HepG2 (cell line): Measurements from ENCODE around the gene LEFTY2. TPM values are rescaled to one million over a fixed set of nuclear protein-coding genes. Genes with fewer than 3 reads are reported as not detected.
A peak's percentile ranks its signal among the peaks of the same experiment; 100 is the strongest.

Experiments used
- EEA1 ChIP-seq: sonication (generic); formaldehyde crosslinking; IDR thresholded peaks from 2 replicates; pipeline ENCODE4 v1.5.1; 2020; ENCODE audit warnings: mild to moderate bottlenecking, missing genetic modification reagents, borderline replicate concordance
- SNAI1 ChIP-seq: sonication (generic); formaldehyde crosslinking; IDR thresholded peaks from 2 replicates; pipeline ENCODE4 v1.5.0; 2020; ENCODE audit warnings: mild to moderate bottlenecking, missing genetic modification reagents, borderline replicate concordance
- SUZ12 ChIP-seq: fragments of 150-350 bp; IDR thresholded peaks from 2 replicates; pipeline ENCODE4 v1.6.1; 2014; ENCODE audit warnings: low read depth, low read length
- TEAD3 ChIP-seq: optimal IDR thresholded peaks from 2 replicates; pipeline ENCODE3; 2016; ENCODE audit warnings: borderline replicate concordance
- TP53 ChIP-seq: sonication (generic); formaldehyde crosslinking; conservative IDR thresholded peaks from 2 replicates; pipeline ENCODE4 v1.4.0; 2020; ENCODE audit warnings: missing genetic modification reagents
- ZBTB38 ChIP-seq: sonication (generic); formaldehyde crosslinking; IDR thresholded peaks from 2 replicates; pipeline ENCODE4 v1.5.1; 2020; ENCODE audit warnings: mild to moderate bottlenecking, missing genetic modification reagents
- ZC3H4 ChIP-seq: sonication (generic); formaldehyde crosslinking; IDR thresholded peaks from 2 replicates; pipeline ENCODE4 v1.4.0; 2020; ENCODE audit warnings: missing genetic modification reagents, borderline replicate concordance
- ZNF138 ChIP-seq: sonication (generic); formaldehyde crosslinking; IDR thresholded peaks from 2 replicates; pipeline ENCODE4 v1.5.0; 2020; ENCODE audit warnings: mild to moderate bottlenecking, low read depth, missing genetic modification reagents
- ZNF264 ChIP-seq: sonication (generic); formaldehyde crosslinking; IDR thresholded peaks from 2 replicates; pipeline ENCODE4 v1.4.0; 2020; ENCODE audit warnings: missing genetic modification reagents
- ZNF329 ChIP-seq: sonication (generic); formaldehyde crosslinking; IDR thresholded peaks from 2 replicates; pipeline ENCODE4 v1.9.0; 2021; ENCODE audit warnings: low read depth, mild to moderate bottlenecking, missing genetic modification reagents
- ZNF441 ChIP-seq: sonication (generic); formaldehyde crosslinking; IDR thresholded peaks from 2 replicates; pipeline ENCODE4 v1.7.0; 2021; ENCODE audit warnings: missing genetic modification reagents, borderline replicate concordance
- ZNF547 ChIP-seq: sonication (generic); formaldehyde crosslinking; IDR thresholded peaks from 2 replicates; pipeline ENCODE4 v1.5.1; 2020; ENCODE audit warnings: mild to moderate bottlenecking, missing genetic modification reagents
- ZNF576 ChIP-seq: sonication (generic); formaldehyde crosslinking; IDR thresholded peaks from 2 replicates; pipeline ENCODE4 v1.4.0; 2020; ENCODE audit warnings: mild to moderate bottlenecking, missing genetic modification reagents
- ZNF609 ChIP-seq: sonication (generic); formaldehyde crosslinking; IDR thresholded peaks from 2 replicates; pipeline ENCODE4 v1.4.0; 2020; ENCODE audit warnings: mild to moderate bottlenecking, missing genetic modification reagents, borderline replicate concordance
- ZNF768 ChIP-seq: sonication (generic); formaldehyde crosslinking; IDR thresholded peaks from 2 replicates; pipeline ENCODE4 v1.4.0; 2020; ENCODE audit warnings: missing genetic modification reagents
- ZNF788 ChIP-seq: sonication (generic); formaldehyde crosslinking; IDR thresholded peaks from 2 replicates; pipeline ENCODE4 v1.5.0; 2020; ENCODE audit warnings: mild to moderate bottlenecking, missing genetic modification reagents, borderline replicate concordance
- polyA plus RNA-seq, 8 experiments: library from polyadenylated mRNA; depleted of rRNA in 3 of 8; stranded (reverse) in 7 of 8; unstranded in 1 of 8; fragments of >200 nt; fragmentation: Illumina TruSeq in 4 of 8; extraction: Trizol in 4 of 8; gene quantifications; 2 replicates each; pipeline versions ENCODE4 v1.2.1 to v1.2.3, GENCODE V29; 2011 to 2016; ENCODE audit warnings: low read depth in 4 of 8, missing spikeins in 1 of 8, mixed read lengths in 1 of 8; ENCODE audit not compliant: insufficient read depth in 1 of 8
- total RNA-seq, 5 experiments: library from RNA; depleted of rRNA; stranded (reverse); fragments of >200 nt; fragmentation: Illumina TruSeq; extraction: Trizol; gene quantifications; 2 replicates each; pipeline ENCODE4 v1.2.3, GENCODE V29; 2016; ENCODE audit warnings: low read depth in 1 of 5
- TF ChIP-seq, protein P1 (sequence below), 2 experiments: IDR thresholded peaks; 2 replicates each; pipeline ENCODE4 v1.6.1; 2011 to 2012; ENCODE audit warnings: low read length in 2 of 2, borderline replicate concordance in 1 of 2, low read depth in 1 of 2, mild to moderate bottlenecking in 1 of 2, moderate library complexity in 1 of 2
- TF ChIP-seq, protein P2 (sequence below): sonication (generic); formaldehyde crosslinking; IDR thresholded peaks from 2 replicates; pipeline ENCODE4 v1.4.0; 2020; ENCODE audit warnings: low read depth, mild to moderate bottlenecking, missing genetic modification reagents

LEFTY2 gene
- total and polyA plus RNA-seq, 2 of the 13 experiments (the other 11 are each of a cell fraction or from before 2014, with no cell fraction given): 0.13 to 0.33 TPM

DNA sequence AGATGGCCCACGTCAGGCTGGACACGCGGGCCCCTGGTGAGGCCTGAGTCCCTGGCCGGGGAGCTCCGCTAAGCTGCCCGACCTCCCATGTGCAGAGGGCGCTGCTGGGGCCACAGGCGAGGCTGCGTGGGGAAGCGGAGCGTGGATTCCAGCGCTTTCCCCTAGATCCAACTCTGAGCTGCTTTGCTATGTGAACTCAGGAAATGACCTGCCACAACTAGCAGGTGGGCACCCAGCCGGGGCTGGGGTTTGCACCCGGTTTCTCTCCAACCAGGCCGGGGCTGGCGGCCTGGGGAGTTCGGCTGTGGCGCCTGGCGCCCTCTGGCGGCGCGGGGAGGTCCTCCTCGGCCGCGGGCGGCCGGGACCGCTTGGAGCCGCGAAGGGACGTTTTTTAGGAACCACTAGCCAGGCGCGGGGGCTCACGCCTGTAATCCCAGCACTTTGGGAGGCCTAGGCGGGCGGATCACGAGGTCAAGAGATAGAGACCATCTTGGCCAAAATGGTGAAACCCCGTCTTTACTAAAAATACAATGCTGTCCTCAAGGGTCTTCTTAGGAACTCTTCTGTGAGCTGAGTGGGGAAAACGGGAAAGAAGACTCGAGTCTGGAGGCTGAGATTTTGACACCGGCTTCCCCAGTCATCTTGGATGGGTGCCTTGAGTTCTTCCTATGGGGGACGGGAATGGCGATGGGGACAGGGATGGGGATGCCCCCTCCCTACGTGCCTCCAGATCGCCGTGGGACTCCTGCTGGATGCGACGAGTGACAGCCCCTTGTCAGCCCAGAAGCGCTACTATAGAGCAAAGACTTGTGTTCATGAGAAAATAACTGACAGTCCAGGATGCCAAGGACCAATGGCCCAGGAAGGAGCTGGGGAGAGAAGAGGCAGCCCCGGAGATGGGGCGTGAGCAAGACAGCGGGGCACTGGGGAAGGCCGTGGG is 29.6 kb downstream of the LEFTY2 start (continued):
- TF ChIP-seq, protein P1, sequence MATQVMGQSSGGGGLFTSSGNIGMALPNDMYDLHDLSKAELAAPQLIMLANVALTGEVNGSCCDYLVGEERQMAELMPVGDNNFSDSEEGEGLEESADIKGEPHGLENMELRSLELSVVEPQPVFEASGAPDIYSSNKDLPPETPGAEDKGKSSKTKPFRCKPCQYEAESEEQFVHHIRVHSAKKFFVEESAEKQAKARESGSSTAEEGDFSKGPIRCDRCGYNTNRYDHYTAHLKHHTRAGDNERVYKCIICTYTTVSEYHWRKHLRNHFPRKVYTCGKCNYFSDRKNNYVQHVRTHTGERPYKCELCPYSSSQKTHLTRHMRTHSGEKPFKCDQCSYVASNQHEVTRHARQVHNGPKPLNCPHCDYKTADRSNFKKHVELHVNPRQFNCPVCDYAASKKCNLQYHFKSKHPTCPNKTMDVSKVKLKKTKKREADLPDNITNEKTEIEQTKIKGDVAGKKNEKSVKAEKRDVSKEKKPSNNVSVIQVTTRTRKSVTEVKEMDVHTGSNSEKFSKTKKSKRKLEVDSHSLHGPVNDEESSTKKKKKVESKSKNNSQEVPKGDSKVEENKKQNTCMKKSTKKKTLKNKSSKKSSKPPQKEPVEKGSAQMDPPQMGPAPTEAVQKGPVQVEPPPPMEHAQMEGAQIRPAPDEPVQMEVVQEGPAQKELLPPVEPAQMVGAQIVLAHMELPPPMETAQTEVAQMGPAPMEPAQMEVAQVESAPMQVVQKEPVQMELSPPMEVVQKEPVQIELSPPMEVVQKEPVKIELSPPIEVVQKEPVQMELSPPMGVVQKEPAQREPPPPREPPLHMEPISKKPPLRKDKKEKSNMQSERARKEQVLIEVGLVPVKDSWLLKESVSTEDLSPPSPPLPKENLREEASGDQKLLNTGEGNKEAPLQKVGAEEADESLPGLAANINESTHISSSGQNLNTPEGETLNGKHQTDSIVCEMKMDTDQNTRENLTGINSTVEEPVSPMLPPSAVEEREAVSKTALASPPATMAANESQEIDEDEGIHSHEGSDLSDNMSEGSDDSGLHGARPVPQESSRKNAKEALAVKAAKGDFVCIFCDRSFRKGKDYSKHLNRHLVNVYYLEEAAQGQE (IDR thresholded peaks at IDR 0.05; ENCODE audit: borderline replicate concordance in 1 of 2, low read depth in 1 of 2, low read length in 2 of 2): no peak
- TF ChIP-seq ZNF547 (CRISPR knock-in tag) (no peak), ZNF329 (CRISPR knock-in tag) (no peak), SUZ12 (no peak), ZBTB38 (CRISPR knock-in tag) (0 out of 2 replicates have a peak, but pooled peaks have one; percentile 68), TP53 (CRISPR knock-in tag) (no peak), EEA1 (no peak), ZNF264 (CRISPR knock-in tag) (0 out of 2 replicates have a peak, but pooled peaks have one; percentile 16), ZNF788 (CRISPR knock-in tag) (no peak), ZNF138 (CRISPR knock-in tag) (no peak), ZNF441 (CRISPR knock-in tag) (no peak), ZNF768 (CRISPR knock-in tag) (0 out of 2 replicates have a peak, but pooled peaks have one; percentile 31), ZC3H4 (no peak), ZNF576 (CRISPR knock-in tag) (no peak), SNAI1 (CRISPR knock-in tag) (0 out of 2 replicates have a peak, but pooled peaks have one; percentile 42), ZNF609 (CRISPR knock-in tag) (no peak), TEAD3 (peak; percentile 4)
- TF ChIP-seq, protein P2, sequence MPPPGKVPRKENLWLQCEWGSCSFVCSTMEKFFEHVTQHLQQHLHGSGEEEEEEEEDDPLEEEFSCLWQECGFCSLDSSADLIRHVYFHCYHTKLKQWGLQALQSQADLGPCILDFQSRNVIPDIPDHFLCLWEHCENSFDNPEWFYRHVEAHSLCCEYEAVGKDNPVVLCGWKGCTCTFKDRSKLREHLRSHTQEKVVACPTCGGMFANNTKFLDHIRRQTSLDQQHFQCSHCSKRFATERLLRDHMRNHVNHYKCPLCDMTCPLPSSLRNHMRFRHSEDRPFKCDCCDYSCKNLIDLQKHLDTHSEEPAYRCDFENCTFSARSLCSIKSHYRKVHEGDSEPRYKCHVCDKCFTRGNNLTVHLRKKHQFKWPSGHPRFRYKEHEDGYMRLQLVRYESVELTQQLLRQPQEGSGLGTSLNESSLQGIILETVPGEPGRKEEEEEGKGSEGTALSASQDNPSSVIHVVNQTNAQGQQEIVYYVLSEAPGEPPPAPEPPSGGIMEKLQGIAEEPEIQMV: no peak
